Ishikawa (cell line): ENCODE results near the gene CHST2.

Experiments
- CEBPB ChIP-seq: IDR thresholded peaks from 2 replicates; pipeline ENCODE4 v1.6.1; 2012
- CREB1 ChIP-seq: IDR thresholded peaks from 2 replicates; pipeline ENCODE4 v1.6.1; 2012; ENCODE audit warnings: low read depth
- EGR1 ChIP-seq: IDR thresholded peaks from 2 replicates; pipeline ENCODE4 v1.6.1; 2012
- EP300 ChIP-seq: IDR thresholded peaks from 2 replicates; pipeline ENCODE4 v1.6.1; 2012; ENCODE audit warnings: borderline replicate concordance
- FOXM1 ChIP-seq: IDR thresholded peaks from 2 replicates; pipeline ENCODE4 v1.6.1; 2012; ENCODE audit warnings: low read depth, borderline replicate concordance
- MAX ChIP-seq: IDR thresholded peaks from 2 replicates; pipeline ENCODE4 v1.6.1; 2012
- NFIC ChIP-seq: IDR thresholded peaks from 2 replicates; pipeline ENCODE4 v1.6.1; 2012
- RAD21 ChIP-seq: IDR thresholded peaks from 2 replicates; pipeline ENCODE4 v1.6.1; 2012; ENCODE audit warnings: low read depth
- REST ChIP-seq: IDR thresholded peaks from 2 replicates; pipeline ENCODE4 v1.6.1; 2012; ENCODE audit warnings: low read depth, mild to moderate bottlenecking
- TAF1 ChIP-seq: IDR thresholded peaks from 2 replicates; pipeline ENCODE4 v1.6.1; 2012; ENCODE audit warnings: low read depth, mild to moderate bottlenecking
- TCF12 ChIP-seq: IDR thresholded peaks from 2 replicates; pipeline ENCODE4 v1.6.1; 2012; ENCODE audit warnings: low read depth
- TEAD4 ChIP-seq: IDR thresholded peaks from 2 replicates; pipeline ENCODE4 v1.6.1; 2012
- USF1 ChIP-seq: IDR thresholded peaks from 2 replicates; pipeline ENCODE4 v1.6.1; 2012
- YY1 ChIP-seq: IDR thresholded peaks from 2 replicates; pipeline ENCODE4 v1.6.1; 2012; ENCODE audit warnings: low read depth
- ZBTB7A ChIP-seq: IDR thresholded peaks from 2 replicates; pipeline ENCODE4 v1.6.1; 2012; ENCODE audit warnings: low read depth

CHST2 gene

DNA sequence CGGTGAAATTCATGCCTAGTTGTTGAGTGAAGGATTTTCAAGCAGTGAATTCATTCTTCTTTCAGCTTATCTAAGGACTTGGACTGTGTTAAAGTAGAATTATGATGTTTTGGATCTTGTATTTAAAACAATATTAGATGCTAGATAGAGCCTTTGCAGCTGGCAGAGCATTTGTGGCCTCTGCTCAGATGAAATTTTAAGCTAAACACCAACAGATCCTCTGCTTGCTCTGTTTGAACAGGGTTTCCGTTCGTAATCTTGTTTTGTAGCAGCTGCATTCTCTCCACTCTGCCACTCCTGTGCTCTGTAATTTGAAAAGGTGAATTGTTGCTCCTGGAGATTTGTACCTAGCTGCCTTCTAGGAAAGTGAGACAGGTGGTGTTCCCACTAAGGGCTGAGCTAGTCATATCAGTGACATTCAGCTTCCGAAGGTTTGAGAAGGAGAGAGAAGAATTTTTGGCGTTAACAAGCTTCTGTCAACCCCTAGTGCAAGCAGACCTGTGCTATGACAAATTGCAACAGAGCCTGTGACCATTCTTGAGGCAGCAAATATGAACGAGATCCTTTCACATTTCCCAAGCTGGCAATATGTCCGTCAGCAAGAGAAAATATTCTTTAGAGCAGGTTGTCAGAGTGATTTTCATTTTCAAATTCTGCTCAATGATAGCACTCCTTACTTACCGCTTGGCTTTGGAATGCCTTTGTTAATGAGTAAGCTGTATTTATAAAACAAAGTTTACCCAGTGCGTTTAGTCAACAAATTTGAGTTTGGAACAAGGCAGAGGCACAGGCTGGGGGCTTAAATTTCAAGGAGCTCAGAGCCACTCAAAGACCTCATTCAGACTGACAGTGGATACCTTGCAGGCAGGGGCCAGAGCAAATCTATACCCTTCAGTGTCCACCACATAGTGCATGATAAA, 5.3 kb downstream of the CHST2 start:
- TF ChIP-seq CREB1 (no peak), TAF1 (no peak)

DNA sequence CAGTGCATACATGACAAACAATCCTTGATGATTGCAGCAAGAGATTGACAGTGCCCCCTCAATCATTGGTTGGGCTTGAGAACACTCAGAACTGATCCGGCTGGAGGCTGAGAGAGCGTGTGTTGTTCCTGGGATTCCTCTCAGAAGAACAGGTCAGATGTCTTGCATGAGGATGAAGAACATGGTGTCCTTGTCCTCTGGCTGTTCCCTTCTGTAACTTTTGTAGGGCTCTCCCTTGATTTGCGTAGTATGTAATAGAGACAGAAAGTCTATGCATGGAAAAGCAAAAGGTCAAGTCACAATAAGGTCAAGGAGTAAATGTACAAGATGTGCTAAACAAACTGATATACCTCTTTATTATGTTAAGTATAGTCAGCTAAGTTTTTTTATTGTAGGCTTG, 8.2 kb downstream of the CHST2 start:
- no peak for TF ChIP-seq RAD21
- TF ChIP-seq FOXM1 = no peak
- TF ChIP-seq EGR1 = no peak
- no peak for TF ChIP-seq MAX
- TF ChIP-seq TEAD4 = no peak
- TF ChIP-seq YY1 = no peak
- TF ChIP-seq CEBPB = no peak
- no peak for TF ChIP-seq EP300
- TF ChIP-seq TAF1 = no peak
- TF ChIP-seq TCF12 = no peak
- TF ChIP-seq CREB1 = no peak
- TF ChIP-seq ZBTB7A = no peak
- TF ChIP-seq NFIC = no peak
- no peak for TF ChIP-seq USF1

- no peak for TF ChIP-seq FOXM1
- no peak for TF ChIP-seq CEBPB
- no peak for TF ChIP-seq RAD21
These were observed 8.8 kb downstream of the CHST2 start for GRCh38 chr3:143128227-143128955.

DNA sequence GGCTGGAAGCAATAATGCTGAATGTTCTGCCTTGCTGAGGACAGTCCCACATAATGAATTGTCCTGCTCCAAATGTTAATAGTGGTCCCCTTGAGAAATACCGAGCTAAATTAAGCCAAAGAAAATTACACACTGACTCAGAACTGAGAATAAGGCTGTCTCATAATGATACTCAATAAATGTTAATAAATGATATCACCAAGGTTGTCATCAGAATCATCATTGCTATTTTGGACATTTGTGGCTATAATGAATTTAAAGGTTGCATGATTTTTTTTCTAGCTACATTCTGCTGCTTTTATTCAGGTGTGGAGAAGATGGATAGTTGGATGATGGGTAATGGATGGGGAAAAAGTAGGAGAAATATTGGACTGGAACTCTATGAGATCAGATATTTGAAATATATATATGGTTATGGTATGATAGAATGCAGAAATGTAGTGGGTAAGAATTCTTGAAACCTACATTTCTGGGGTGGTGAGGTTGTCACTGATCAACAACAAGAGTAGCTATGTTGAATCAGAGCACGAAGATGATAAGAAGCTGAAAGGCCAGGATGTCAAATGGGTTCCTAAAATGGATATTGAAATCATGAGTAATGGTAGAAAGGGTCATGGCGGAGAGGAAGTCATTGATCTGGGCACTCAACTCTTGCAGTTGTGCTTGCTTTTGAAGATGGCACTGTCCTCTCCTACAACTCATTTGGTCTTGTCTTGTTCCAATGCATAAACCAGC, 12.8 kb downstream of the CHST2 start:
- TF ChIP-seq NFIC (no peak), TCF12 (no peak), TEAD4 (no peak), CEBPB (no peak), REST (no peak), EGR1 (no peak), EP300 (no peak), TAF1 (no peak), RAD21 (no peak), USF1 (no peak), YY1 (no peak), FOXM1 (no peak), ZBTB7A (no peak), MAX (no peak), CREB1 (no peak)

DNA sequence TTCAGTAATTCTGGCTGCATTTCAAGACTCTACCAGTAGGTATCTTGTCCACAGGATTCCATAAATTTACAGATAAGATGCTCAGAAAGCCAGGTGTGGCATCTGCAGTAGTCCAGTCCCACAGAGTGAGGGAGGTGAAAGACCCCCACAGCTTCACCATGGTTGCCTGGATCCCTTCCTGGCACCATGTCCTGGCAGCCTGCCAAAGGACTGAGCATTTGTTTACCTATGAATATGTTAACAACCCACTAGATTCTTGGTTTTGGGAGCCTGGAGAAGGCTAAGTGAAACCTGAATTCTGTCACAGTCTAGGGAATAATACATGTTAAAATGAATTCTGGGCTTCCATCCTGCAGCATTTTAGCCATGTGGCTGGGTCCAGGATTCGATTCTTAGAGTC, 14.9 kb downstream of the CHST2 start:
- TF ChIP-seq CREB1 (no peak), NFIC (peak; percentile 77), RAD21 (no peak), CEBPB (no peak)

- TF ChIP-seq FOXM1 (no peak), USF1 (no peak), MAX (no peak), NFIC (no peak), RAD21 (peak; percentile 22; the same call in 1 of the 2 replicates)
These were observed 15.6 kb downstream of the CHST2 start for GRCh38 chr3:143135150-143135549.
